ENCODE results near the gene LRIG2. TPM values are rescaled to one million over a fixed set of nuclear protein-coding genes. Genes with fewer than 3 reads are reported as not detected.

The LRIG2 gene
- total and polyA plus RNA-seq, 2 of the 13 experiments (the other 11 are each of a cell fraction or from before 2014, with no cell fraction given), result 8.1 to 12.2 TPM

DNA sequence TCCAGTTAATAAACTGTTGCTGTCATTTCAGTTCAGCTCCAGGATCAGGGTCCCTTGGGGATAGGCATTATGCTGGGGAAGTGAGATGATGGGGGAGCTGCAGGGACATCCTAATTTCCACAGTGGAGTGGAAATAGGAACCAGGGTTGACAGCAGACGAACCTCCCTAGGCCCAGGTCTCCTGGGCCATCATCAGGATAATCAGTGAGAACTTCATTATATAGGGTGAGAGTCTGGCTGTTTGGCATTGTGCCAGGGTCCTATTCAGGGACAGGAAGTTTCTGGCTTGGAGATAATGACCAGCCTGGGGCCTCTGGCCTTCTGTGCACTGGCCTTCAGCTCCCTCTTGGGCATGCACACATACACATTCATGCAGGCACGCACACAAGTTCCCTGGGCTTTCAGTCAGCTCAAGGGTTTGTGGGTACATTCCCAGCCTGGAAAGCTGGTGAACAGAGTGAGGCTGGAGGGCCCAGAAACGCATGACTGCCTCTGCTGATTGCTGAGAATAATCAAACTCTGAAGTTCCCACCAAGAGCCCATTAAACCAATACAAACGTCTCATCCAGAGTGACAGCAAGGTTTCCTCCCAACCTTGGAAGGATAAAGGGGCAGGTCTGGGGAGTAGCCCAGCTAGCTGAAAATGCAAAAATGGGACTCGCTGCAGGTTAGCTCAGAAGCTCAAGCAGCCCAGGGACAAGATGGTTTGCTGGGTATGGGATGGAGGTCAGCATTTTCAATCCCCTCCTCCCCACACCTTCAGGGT lies 13.9 kb upstream of the LRIG2 start (continued):
- no peak for TF ChIP-seq ZBTB21 (CRISPR knock-in tag; IDR thresholded peaks at IDR 0.05)
- TF ChIP-seq SMYD3 (CRISPR knock-in tag; IDR thresholded peaks at IDR 0.05), result no peak
- TF ChIP-seq ZFY (CRISPR knock-in tag; IDR thresholded peaks at IDR 0.05), result no peak
- no peak for TF ChIP-seq ZNF296 (CRISPR knock-in tag; conservative IDR thresholded peaks at IDR 0.05)
- no peak for TF ChIP-seq ATF7-NPFF (CRISPR knock-in tag; IDR thresholded peaks at IDR 0.05; ENCODE audit: low read depth)
- no peak for TF ChIP-seq ZNF343 (CRISPR knock-in tag; IDR thresholded peaks at IDR 0.05)
- no peak for TF ChIP-seq RFXAP (CRISPR knock-in tag; IDR thresholded peaks at IDR 0.05; ENCODE audit: borderline replicate concordance)
- no peak for TF ChIP-seq HNF4G (IDR thresholded peaks at IDR 0.05; ENCODE audit: borderline replicate concordance, low read depth, low read length)
- no peak for TF ChIP-seq HNF4G (CRISPR knock-in tag; IDR thresholded peaks at IDR 0.05; ENCODE audit: borderline replicate concordance, low read depth)
- TF ChIP-seq, protein P1, sequence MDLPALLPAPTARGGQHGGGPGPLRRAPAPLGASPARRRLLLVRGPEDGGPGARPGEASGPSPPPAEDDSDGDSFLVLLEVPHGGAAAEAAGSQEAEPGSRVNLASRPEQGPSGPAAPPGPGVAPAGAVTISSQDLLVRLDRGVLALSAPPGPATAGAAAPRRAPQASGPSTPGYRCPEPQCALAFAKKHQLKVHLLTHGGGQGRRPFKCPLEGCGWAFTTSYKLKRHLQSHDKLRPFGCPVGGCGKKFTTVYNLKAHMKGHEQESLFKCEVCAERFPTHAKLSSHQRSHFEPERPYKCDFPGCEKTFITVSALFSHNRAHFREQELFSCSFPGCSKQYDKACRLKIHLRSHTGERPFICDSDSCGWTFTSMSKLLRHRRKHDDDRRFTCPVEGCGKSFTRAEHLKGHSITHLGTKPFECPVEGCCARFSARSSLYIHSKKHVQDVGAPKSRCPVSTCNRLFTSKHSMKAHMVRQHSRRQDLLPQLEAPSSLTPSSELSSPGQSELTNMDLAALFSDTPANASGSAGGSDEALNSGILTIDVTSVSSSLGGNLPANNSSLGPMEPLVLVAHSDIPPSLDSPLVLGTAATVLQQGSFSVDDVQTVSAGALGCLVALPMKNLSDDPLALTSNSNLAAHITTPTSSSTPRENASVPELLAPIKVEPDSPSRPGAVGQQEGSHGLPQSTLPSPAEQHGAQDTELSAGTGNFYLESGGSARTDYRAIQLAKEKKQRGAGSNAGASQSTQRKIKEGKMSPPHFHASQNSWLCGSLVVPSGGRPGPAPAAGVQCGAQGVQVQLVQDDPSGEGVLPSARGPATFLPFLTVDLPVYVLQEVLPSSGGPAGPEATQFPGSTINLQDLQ (CRISPR knock-in tag; IDR thresholded peaks at IDR 0.05), result no peak
- TF ChIP-seq ZNF230 (CRISPR knock-in tag; IDR thresholded peaks at IDR 0.05), result no peak
- TF ChIP-seq STAG1 (CRISPR knock-in tag; IDR thresholded peaks at IDR 0.05), result 0 out of 2 replicates have a peak, but pooled peaks have one; percentile 9
- no peak for TF ChIP-seq ZZZ3 (CRISPR knock-in tag; IDR thresholded peaks at IDR 0.05; ENCODE audit: borderline replicate concordance)
- TF ChIP-seq, protein P2, sequence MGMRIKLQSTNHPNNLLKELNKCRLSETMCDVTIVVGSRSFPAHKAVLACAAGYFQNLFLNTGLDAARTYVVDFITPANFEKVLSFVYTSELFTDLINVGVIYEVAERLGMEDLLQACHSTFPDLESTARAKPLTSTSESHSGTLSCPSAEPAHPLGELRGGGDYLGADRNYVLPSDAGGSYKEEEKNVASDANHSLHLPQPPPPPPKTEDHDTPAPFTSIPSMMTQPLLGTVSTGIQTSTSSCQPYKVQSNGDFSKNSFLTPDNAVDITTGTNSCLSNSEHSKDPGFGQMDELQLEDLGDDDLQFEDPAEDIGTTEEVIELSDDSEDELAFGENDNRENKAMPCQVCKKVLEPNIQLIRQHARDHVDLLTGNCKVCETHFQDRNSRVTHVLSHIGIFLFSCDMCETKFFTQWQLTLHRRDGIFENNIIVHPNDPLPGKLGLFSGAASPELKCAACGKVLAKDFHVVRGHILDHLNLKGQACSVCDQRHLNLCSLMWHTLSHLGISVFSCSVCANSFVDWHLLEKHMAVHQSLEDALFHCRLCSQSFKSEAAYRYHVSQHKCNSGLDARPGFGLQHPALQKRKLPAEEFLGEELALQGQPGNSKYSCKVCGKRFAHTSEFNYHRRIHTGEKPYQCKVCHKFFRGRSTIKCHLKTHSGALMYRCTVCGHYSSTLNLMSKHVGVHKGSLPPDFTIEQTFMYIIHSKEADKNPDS (CRISPR knock-in tag; IDR thresholded peaks at IDR 0.05), result no peak
- TF ChIP-seq, protein P3, sequence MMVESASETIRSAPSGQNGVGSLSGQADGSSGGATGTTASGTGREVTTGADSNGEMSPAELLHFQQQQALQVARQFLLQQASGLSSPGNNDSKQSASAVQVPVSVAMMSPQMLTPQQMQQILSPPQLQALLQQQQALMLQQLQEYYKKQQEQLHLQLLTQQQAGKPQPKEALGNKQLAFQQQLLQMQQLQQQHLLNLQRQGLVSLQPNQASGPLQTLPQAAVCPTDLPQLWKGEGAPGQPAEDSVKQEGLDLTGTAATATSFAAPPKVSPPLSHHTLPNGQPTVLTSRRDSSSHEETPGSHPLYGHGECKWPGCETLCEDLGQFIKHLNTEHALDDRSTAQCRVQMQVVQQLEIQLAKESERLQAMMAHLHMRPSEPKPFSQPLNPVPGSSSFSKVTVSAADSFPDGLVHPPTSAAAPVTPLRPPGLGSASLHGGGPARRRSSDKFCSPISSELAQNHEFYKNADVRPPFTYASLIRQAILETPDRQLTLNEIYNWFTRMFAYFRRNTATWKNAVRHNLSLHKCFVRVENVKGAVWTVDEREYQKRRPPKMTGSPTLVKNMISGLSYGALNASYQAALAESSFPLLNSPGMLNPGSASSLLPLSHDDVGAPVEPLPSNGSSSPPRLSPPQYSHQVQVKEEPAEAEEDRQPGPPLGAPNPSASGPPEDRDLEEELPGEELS (CRISPR knock-in tag; IDR thresholded peaks at IDR 0.05), result no peak
- TF ChIP-seq, protein P4, sequence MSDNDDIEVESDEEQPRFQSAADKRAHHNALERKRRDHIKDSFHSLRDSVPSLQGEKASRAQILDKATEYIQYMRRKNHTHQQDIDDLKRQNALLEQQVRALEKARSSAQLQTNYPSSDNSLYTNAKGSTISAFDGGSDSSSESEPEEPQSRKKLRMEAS (IDR thresholded peaks at IDR 0.05), result no peak
- TF ChIP-seq, protein P5, sequence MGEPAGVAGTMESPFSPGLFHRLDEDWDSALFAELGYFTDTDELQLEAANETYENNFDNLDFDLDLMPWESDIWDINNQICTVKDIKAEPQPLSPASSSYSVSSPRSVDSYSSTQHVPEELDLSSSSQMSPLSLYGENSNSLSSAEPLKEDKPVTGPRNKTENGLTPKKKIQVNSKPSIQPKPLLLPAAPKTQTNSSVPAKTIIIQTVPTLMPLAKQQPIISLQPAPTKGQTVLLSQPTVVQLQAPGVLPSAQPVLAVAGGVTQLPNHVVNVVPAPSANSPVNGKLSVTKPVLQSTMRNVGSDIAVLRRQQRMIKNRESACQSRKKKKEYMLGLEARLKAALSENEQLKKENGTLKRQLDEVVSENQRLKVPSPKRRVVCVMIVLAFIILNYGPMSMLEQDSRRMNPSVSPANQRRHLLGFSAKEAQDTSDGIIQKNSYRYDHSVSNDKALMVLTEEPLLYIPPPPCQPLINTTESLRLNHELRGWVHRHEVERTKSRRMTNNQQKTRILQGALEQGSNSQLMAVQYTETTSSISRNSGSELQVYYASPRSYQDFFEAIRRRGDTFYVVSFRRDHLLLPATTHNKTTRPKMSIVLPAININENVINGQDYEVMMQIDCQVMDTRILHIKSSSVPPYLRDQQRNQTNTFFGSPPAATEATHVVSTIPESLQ (CRISPR knock-in tag; conservative IDR thresholded peaks at IDR 0.05), result no peak
- TF ChIP-seq ZNF556 (CRISPR knock-in tag; IDR thresholded peaks at IDR 0.05; ENCODE audit: borderline replicate concordance), result no peak
- TF ChIP-seq CENPT (CRISPR knock-in tag; IDR thresholded peaks at IDR 0.05; ENCODE audit: low read depth), result no peak
- no peak for TF ChIP-seq ZNF430 (CRISPR knock-in tag; IDR thresholded peaks at IDR 0.05)
- peak; percentile 73 for TF ChIP-seq SALL1 (CRISPR knock-in tag; IDR thresholded peaks at IDR 0.05)

Measured in HepG2 (cell line).